Activated T-cell treated with anti-CD3 and anti-CD28 coated beads, Interleukin-2, amount 50 U/mL, for 1 hour (primary cell): ENCODE results near the gene GLB1L3.
"Not testable (repeated sequence)": the region's sequence is repeated elsewhere in the genome, so short reads cannot be mapped to it uniquely, and the experiment has no call there.

Source experiments
- DNase-seq: peaks from one replicate; pipeline ENCODE4 v3.0.0-alpha.2; 2020

Gene GLB1L3

GRCh38 chr11:134276396-134277182 lies 410 bp downstream of the GLB1L3 start:
- DNase-seq = peak; percentile 31

- no peak for DNase-seq
Observed at GRCh38 chr11:134277183-134278001, 1.2 kb downstream of the GLB1L3 start.

GRCh38 chr11:134278356-134278755 lies 2.2 kb downstream of the GLB1L3 start:
- no peak for DNase-seq

GRCh38 chr11:134281635-134282034 lies 5.5 kb downstream of the GLB1L3 start:
- DNase-seq = not testable (repeated sequence)

- no peak for DNase-seq
Observed at GRCh38 chr11:134282121-134283045, 6.2 kb downstream of the GLB1L3 start.

GRCh38 chr11:134283461-134284230 lies 7.5 kb downstream of the GLB1L3 start:
- DNase-seq = no peak

GRCh38 chr11:134284349-134284748 lies 8.2 kb downstream of the GLB1L3 start:
- DNase-seq = not testable (repeated sequence)

- DNase-seq = no peak
Observed at GRCh38 chr11:134287561-134287960, 11.4 kb downstream of the GLB1L3 start.

- no peak for DNase-seq
Observed at GRCh38 chr11:134288486-134288885, 12.3 kb downstream of the GLB1L3 start.

- no peak for DNase-seq
Observed at GRCh38 chr11:134289167-134289566, 13.0 kb downstream of the GLB1L3 start.

- no peak for DNase-seq
Observed at GRCh38 chr11:134289789-134290188, 13.6 kb downstream of the GLB1L3 start.

- DNase-seq = no peak
Observed at GRCh38 chr11:134290646-134291045, 14.5 kb downstream of the GLB1L3 start.

GRCh38 chr11:134291196-134291595 lies 15.0 kb downstream of the GLB1L3 start:
- DNase-seq = no peak

- no peak for DNase-seq
Observed at GRCh38 chr11:134292661-134293060, 16.5 kb downstream of the GLB1L3 start.

- DNase-seq = no peak
Observed at GRCh38 chr11:134293119-134294113, 17.2 kb downstream of the GLB1L3 start.

- DNase-seq = no peak
Observed at GRCh38 chr11:134294664-134295063, 18.5 kb downstream of the GLB1L3 start.

GRCh38 chr11:134312223-134312622 lies 36.0 kb downstream of the GLB1L3 start:
- DNase-seq = no peak

GRCh38 chr11:134312807-134313206 lies 36.6 kb downstream of the GLB1L3 start:
- no peak for DNase-seq

- no peak for DNase-seq
Observed at GRCh38 chr11:134313379-134313778, 37.2 kb downstream of the GLB1L3 start.

- no peak for DNase-seq
Observed at GRCh38 chr11:134313821-134314607, 37.8 kb downstream of the GLB1L3 start.
